Body of pancreas (tissue), 4 donors: ENCODE data around the gene EPHX1. TPM values are rescaled to one million over a fixed set of nuclear protein-coding genes. Genes with fewer than 3 reads are reported as not detected.

ENCODE experiments used
- ATAC-seq: fragments of 150-250 bp; one replicate; pipeline ENCODE4 v1.9.1; 2016
- DNase-seq, 4 donors: peaks; one replicate each; pipeline ENCODE4 v3.0.0-alpha.2; 2019
- H3K27ac ChIP-seq, 4 donors: fragments of 200-600 bp; sonication (generic); 1 replicate in 3 of 4; 2 replicates in 1 of 4; pipeline versions ENCODE4 v1.5.1 to v1.6.1; 2016 to 2019; ENCODE audit warnings: mild to moderate bottlenecking in 1 of 4, mixed read lengths in 1 of 4, moderate library complexity in 1 of 4
- H3K27me3 ChIP-seq, 2 donors: fragments of 200-600 bp; sonication (generic); one replicate each; pipeline ENCODE4 v1.6.0; 2016; ENCODE audit warnings: mild to moderate bottlenecking in 1 of 2
- H3K36me3 ChIP-seq, 2 donors: fragments of 200-600 bp; sonication (generic); replicated peaks in 1 of 2; 2 replicates each; pipeline ENCODE4 v1.5.1; 2016; ENCODE audit warnings: low read depth in 2 of 2; ENCODE audit not compliant: insufficient read depth in 1 of 2
- H3K4me1 ChIP-seq: fragments of 200-600 bp; sonication (generic); one replicate; pipeline ENCODE4 v1.6.0; 2016
- H3K4me3 ChIP-seq, 2 donors: fragments of 200-600 bp; sonication (generic); 1 replicate in 1 of 2; 2 replicates in 1 of 2; pipeline ENCODE4 v1.5.1; 2016 to 2019
- H3K9me3 ChIP-seq, 3 donors: fragments of 200-600 bp; sonication (generic); 1 replicate in 2 of 3; 2 replicates in 1 of 3; pipeline ENCODE4 v1.5.1; 2016
- POLR2A ChIP-seq, 3 donors: fragments of 450-650 bp; IDR thresholded peaks; one replicate each; pipeline ENCODE4 v1.6.1; 2016; ENCODE audit warnings: antibody characterized with exemption in 3 of 3, mild to moderate bottlenecking in 2 of 3
- WGBS, 2 donors: methylation state at CpG; one replicate each; pipeline ENCODE4 v1.1.5; 2017; 5-methylcytosine and 5-hydroxymethylcytosine counted together
- intact Hi-C: fragments of 100-400 bp; cut with DNase I; formaldehyde crosslinking; loops from one replicate; pipeline ENCODE4 v1.15.1; 2023
- total RNA-seq, 2 donors: library from RNA; depleted of rRNA; stranded (reverse); fragments of >200 nt; gene quantifications; one replicate each; pipeline ENCODE4 v1.1.0, GENCODE V29; 2016
- TF ChIP-seq, protein P1 (sequence below), 7 experiments: fragments of 450-650 bp in 4 of 7; fragments of 200-600 bp in 3 of 7; sonication (generic) in 3 of 7; IDR thresholded peaks; one replicate each; pipeline ENCODE4 v1.5.1; 2016 to 2019; ENCODE audit warnings: antibody characterized with exemption in 7 of 7

EPHX1 gene
- total RNA-seq, 2 donors from 2014 or later, result 109 to 136 TPM

DNA sequence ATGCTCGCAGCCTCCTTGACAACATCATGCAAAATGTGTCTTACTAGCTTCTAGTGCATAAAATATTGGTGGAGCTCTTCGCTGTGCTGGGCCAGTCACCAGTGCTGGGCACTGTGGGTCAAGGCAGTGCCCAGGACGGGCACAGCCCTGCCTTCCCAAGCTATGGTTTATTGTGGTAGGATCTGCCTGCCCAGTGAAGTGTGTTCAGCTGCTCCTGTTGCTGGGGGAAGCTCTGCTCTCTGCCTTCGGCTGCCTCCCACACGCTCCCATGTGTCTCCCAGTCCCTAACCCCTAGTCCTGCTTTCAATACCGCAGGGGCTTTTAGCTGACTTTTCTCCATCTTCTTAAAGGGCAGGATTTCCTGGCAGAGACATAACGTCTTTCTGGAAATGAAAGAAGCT, 15.7 kb downstream of the EPHX1 start:
- ATAC-seq (peak; percentile 5), DNase-seq (peak in 1 of 4 donors; percentile 45)
- Histone ChIP-seq H3K4me3 (no peak overlapping the region), H3K9me3 (no peaks in the 10 kb centered on the region), H3K4me1 (peaks cover 85% of the 10 kb centered on the region), H3K27me3 (no peaks in the 10 kb centered on the region), H3K27ac (peak overlapping the region; percentile 48 to 88 (median 84)), H3K36me3 (no peaks in the 10 kb centered on the region)
- no peak for TF ChIP-seq POLR2A (IDR thresholded peaks at IDR 0.05)
- TF ChIP-seq, protein P1, sequence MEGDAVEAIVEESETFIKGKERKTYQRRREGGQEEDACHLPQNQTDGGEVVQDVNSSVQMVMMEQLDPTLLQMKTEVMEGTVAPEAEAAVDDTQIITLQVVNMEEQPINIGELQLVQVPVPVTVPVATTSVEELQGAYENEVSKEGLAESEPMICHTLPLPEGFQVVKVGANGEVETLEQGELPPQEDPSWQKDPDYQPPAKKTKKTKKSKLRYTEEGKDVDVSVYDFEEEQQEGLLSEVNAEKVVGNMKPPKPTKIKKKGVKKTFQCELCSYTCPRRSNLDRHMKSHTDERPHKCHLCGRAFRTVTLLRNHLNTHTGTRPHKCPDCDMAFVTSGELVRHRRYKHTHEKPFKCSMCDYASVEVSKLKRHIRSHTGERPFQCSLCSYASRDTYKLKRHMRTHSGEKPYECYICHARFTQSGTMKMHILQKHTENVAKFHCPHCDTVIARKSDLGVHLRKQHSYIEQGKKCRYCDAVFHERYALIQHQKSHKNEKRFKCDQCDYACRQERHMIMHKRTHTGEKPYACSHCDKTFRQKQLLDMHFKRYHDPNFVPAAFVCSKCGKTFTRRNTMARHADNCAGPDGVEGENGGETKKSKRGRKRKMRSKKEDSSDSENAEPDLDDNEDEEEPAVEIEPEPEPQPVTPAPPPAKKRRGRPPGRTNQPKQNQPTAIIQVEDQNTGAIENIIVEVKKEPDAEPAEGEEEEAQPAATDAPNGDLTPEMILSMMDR (IDR thresholded peaks at IDR 0.05), result no peak
- intact Hi-C loops, result no loop called here
- WGBS, 2 donors, result 24 to 44% methylated on average over 4 to 7 of the region's 7 CpGs

DNA sequence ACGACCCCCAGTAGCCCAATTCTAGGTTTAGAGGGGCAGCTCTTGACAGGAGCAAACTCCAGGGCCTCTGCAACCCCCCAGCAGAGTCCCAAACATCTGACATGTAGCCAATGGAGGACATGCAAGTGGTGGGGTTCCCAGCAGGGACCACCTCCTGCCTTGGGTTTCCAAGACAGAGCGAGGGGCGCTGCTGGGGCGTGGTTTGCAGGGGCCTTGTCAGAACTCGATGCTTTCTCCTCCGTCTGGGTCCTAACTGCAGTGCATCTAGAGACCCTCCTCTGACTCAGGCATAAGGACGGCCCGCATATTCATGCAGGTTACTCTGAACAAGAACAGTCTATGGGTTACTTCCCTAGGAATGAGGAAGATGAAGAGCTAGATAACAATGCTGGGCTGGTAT, 17.2 kb downstream of the EPHX1 start:
- TF ChIP-seq, protein P1 (IDR thresholded peaks at IDR 0.05), result no peak
- TF ChIP-seq POLR2A (IDR thresholded peaks at IDR 0.05), result no peak
- Histone ChIP-seq H3K9me3 (no peaks in the 10 kb centered on the region), H3K4me1 (peaks cover 70% of the 10 kb centered on the region), H3K4me3 (no peak overlapping the region), H3K36me3 (peaks cover 4 to 7% of the 10 kb centered on the region in 2 donors), H3K27ac (peak overlapping the region; percentile 52 to 88 (median 84)), H3K27me3 (no peaks in the 10 kb centered on the region)
- no peak for DNase-seq
- intact Hi-C loops, result no loop called here
- no peak for ATAC-seq
- 38 to 44% methylated on average over 4 to 8 of the region's 8 CpGs for WGBS, 2 donors

DNA sequence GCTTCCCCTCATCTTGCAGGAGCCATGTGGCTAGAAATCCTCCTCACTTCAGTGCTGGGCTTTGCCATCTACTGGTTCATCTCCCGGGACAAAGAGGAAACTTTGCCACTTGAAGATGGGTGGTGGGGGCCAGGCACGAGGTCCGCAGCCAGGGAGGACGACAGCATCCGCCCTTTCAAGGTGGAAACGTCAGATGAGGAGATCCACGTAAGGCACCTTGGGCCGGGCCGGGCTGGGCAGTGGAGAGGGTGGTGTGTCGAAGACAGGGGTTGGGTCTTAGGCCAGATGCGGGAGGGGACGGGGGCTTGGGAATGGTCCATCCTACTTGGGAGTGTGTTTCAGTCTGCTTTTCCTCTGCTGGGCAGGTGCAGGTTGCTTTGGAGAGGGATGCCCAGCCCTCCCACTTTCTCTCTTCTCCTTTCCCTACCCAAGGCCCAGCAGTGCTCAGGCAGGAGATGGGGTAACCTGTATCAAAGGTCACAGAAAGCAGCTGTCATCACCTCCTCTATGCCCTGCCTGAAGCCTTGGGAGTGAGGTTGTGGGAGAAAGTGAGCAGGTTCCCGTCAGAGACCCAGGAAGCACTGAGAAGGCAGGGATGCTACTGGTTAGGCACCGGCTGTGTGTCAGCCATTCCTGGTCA, 18.9 kb downstream of the EPHX1 start:
- Histone ChIP-seq H3K4me1 (peaks cover 52% of the 10 kb centered on the region), H3K4me3 (no peak overlapping the region), H3K27me3 (no peaks in the 10 kb centered on the region), H3K9me3 (no peaks in the 10 kb centered on the region), H3K36me3 (peaks cover 10 to 12% of the 10 kb centered on the region in 2 donors), H3K27ac (peak overlapping the region in 3 of 4 donors; percentile 11 to 88 (median 17))
- no peak for TF ChIP-seq POLR2A (IDR thresholded peaks at IDR 0.05)
- TF ChIP-seq, protein P1 (IDR thresholded peaks at IDR 0.05), result no peak
- intact Hi-C loops, result no loop called here
- WGBS, 2 donors, result 86 to 90% methylated on average over 12 to 14 of the region's 14 CpGs
- DNase-seq (no peak), ATAC-seq (no peak)

DNA sequence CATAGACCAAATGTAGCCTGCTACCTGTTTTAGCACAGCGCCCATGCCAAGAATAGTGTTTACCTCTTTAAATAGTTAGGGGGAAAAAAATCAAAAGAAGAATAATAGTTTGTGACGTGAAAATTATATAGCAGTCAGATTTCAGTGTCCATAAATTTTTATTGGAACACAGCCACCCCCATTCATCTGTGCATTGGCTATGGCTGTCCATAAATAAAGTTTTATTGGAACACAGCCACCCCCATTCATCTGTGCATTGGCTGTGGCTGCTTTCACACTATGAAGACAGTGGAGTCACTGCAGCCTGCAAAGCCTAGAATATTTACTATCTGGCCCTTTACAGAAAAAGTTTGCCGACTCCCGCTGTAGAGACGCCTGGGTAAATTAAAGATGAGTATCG, 20.9 kb downstream of the EPHX1 start:
- DNase-seq, result no peak
- Histone ChIP-seq H3K36me3 (peaks cover 10 to 12% of the 10 kb centered on the region in 2 donors), H3K4me1 (peaks cover 51% of the 10 kb centered on the region), H3K4me3 (no peak overlapping the region), H3K9me3 (no peaks in the 10 kb centered on the region), H3K27ac (no peak overlapping the region), H3K27me3 (no peaks in the 10 kb centered on the region)
- no peak for ATAC-seq
- intact Hi-C loops, result no loop called here
- WGBS, 2 donors, result 89 to 92% methylated on average over 6 of the region's 6 CpGs
- no peak for TF ChIP-seq POLR2A (IDR thresholded peaks at IDR 0.05)
- TF ChIP-seq, protein P1 (IDR thresholded peaks at IDR 0.05), result no peak
